ENCODE data around the gene KRT80.

KRT80 gene

DNA sequence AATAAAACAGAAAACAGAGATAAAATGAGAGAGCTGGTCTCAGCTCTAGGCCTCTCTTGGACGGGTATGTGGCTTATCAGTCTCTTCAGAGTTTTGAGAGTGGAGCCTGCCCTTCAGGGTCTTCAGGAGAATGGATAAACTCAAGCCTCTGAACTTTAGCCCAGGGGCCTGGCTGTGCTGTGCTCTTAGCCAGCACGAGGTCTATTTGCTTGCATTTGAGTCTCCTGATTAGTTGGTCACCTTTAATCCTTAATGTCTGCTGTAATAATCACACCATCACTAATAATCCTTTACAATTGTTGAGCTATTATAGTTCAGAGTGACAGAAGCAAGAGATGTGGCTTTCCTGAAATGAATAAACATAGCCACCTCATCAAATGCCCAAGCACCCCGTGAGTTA is 24.3 kb downstream of the KRT80 start:
- no peaks in the 10 kb centered on the region for H3K9me3 ChIP-seq (ENCODE audit: low read length)
- no peak overlapping the region for H2AFZ ChIP-seq (ENCODE audit: low read depth, low read length)
- H3K4me3 ChIP-seq (ENCODE audit: low read length): no peak overlapping the region
- H3K4me1 ChIP-seq (ENCODE audit: insufficient read depth, low read length): no peaks in the 10 kb centered on the region
- peaks cover 6% of the 10 kb centered on the region for H3K27me3 ChIP-seq (ENCODE audit: insufficient read depth, low read length)
- no peaks in the 10 kb centered on the region for H3K36me3 ChIP-seq (ENCODE audit: insufficient read depth, low read length)

DNA sequence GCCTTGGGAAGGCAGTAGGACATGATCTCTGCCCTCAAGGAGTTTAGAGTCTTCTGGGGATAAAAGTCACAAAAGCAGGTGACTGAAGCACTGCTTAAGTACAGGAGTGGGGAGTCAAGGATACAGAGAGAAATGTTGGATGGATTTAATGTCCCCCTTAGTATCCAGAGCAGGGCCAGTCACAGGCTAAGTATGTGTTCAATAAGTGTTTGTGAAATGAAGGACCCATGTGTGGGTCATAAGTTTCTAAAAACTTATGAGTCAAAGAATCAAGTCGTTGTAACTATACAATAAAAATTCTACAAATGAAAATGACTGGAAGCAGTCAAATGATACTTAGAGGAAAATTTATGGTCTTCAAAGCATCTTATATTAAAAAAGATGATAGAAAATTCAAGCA is 25.1 kb downstream of the KRT80 start:
- no peaks in the 10 kb centered on the region for H3K4me1 ChIP-seq (ENCODE audit: insufficient read depth, low read length)
- H3K27me3 ChIP-seq (ENCODE audit: insufficient read depth, low read length): peaks cover 6% of the 10 kb centered on the region
- no peak overlapping the region for H2AFZ ChIP-seq (ENCODE audit: low read depth, low read length)

DNA sequence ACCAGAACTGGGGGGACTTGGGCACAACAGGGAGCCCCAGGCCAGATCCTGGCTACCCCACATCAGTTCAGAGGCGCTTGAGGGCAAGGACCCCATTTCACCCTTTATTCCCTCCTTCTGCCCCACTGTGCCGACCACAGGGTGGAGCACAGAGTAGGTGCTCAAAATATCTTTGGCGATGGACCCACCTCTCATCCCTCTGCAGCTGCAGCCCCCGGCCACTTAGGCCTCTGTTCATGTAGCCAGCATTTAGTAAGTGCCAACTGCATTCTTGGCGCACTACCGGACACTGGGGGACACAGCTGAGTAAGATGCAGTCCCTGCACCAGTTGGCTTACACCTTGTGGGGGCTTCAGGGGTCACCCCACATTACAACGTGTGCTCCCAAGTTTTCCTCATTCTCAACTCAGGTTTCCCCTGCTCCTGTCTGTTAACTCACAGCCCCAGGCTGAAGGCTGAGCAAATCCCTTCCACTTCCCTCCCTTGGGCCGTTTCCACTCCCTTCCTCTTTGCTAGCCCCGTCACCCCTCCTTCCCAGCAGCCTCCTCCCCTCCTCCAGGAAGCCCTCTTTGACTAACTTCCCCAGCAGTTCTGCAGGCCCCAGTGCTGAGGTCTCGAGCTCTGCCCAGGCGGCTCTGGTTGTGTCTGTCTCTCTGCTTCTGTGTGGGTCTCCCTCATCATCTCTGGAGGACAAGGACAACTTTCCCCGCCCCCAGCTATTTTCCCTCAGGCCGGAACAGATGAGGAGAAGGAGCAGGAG is 26.5 kb downstream of the KRT80 start:
- no peak overlapping the region for H3K4me3 ChIP-seq (ENCODE audit: low read length)
- H3K36me3 ChIP-seq (ENCODE audit: insufficient read depth, low read length): no peaks in the 10 kb centered on the region
- peaks cover 3% of the 10 kb centered on the region for H3K27me3 ChIP-seq (ENCODE audit: insufficient read depth, low read length)
- no peaks in the 10 kb centered on the region for H3K9me3 ChIP-seq (ENCODE audit: low read length)
- H2AFZ ChIP-seq (ENCODE audit: low read depth, low read length): no peak overlapping the region
- H3K4me1 ChIP-seq (ENCODE audit: insufficient read depth, low read length): no peaks in the 10 kb centered on the region

More for the DNA sequence above, 25.1 kb downstream of the KRT80 start:
- Histone ChIP-seq H3K9me3 (ENCODE audit: low read length) (no peaks in the 10 kb centered on the region), H3K36me3 (ENCODE audit: insufficient read depth, low read length) (no peaks in the 10 kb centered on the region), H3K4me3 (ENCODE audit: low read length) (no peak overlapping the region)

DNA sequence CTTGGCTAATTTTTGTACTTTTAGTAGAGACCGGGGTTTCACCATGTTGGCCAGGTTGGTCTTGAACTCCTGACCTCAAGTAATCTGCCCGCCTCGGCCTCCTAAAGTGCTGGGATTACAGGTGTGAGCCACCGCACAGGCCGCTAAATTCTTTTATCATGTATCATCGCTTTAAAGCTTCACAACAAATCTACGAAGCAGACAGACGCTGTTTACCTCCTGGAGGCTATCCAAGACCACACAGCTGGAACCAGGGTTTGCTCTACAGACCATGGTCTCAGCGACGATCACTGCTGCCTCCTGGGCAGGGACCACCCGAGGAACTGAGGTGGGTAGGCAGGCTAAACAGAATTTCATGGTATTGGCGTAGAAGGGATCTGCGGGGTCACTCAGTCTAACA is 27.2 kb downstream of the KRT80 start:
- no peaks in the 10 kb centered on the region for H3K36me3 ChIP-seq (ENCODE audit: insufficient read depth, low read length)
- no peak overlapping the region for H2AFZ ChIP-seq (ENCODE audit: low read depth, low read length)
- H3K9me3 ChIP-seq (ENCODE audit: low read length): no peaks in the 10 kb centered on the region
- H3K27me3 ChIP-seq (ENCODE audit: insufficient read depth, low read length): peaks cover 3% of the 10 kb centered on the region
- no peak overlapping the region for H3K4me3 ChIP-seq (ENCODE audit: low read length)
- H3K4me1 ChIP-seq (ENCODE audit: insufficient read depth, low read length): no peaks in the 10 kb centered on the region

DNA sequence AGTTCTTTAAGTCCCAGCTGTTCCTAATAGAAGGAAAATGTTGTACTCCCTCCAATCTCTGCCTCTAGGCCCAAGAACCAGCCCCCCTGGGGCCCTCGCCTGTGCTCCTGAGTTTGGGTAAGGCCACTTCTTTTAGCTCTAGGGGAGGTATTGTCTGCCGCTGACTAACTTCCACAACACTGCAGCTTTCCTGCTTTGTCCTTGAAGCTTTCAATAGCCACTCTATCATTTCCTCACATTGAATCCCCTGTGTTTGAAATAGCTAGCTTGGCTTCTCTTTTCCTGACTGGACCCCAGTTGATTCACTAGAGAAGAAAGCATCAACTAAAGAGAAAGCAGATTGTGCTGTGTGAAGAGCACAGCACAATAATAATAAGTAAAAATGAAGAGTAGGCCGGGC is 28.8 kb downstream of the KRT80 start:
- Histone ChIP-seq H3K27me3 (ENCODE audit: insufficient read depth, low read length) (no peaks in the 10 kb centered on the region), H3K4me3 (ENCODE audit: low read length) (no peak overlapping the region), H3K36me3 (ENCODE audit: insufficient read depth, low read length) (no peaks in the 10 kb centered on the region), H2AFZ (ENCODE audit: low read depth, low read length) (no peak overlapping the region), H3K9me3 (ENCODE audit: low read length) (no peaks in the 10 kb centered on the region), H3K4me1 (ENCODE audit: insufficient read depth, low read length) (no peaks in the 10 kb centered on the region)

DNA sequence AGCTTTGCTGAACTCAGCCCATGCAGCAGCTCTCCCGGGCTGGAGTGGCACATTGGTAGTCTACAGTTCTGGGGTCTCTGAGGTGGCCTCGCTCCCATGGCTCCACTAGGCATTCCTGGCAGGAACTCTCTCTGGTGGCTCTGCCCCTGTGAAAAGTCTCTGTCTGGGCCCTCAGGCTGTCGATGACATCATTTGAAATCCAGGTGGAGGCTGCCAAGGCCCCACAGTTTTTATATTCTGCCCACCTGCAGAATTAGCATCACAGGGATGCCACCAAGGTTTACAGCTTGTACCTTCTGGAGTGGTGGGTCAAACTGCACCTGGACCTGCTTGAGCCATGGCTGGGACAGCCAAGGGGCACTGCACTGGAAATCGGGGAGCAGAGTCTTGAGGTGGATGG is 31.6 kb downstream of the KRT80 start:
- no peak overlapping the region for H2AFZ ChIP-seq (ENCODE audit: low read depth, low read length)
- H3K36me3 ChIP-seq (ENCODE audit: insufficient read depth, low read length): no peaks in the 10 kb centered on the region
- no peaks in the 10 kb centered on the region for H3K27me3 ChIP-seq (ENCODE audit: insufficient read depth, low read length)
- H3K9me3 ChIP-seq (ENCODE audit: low read length): no peaks in the 10 kb centered on the region
- no peaks in the 10 kb centered on the region for H3K4me1 ChIP-seq (ENCODE audit: insufficient read depth, low read length)
- H3K4me3 ChIP-seq (ENCODE audit: low read length): no peak overlapping the region

DNA sequence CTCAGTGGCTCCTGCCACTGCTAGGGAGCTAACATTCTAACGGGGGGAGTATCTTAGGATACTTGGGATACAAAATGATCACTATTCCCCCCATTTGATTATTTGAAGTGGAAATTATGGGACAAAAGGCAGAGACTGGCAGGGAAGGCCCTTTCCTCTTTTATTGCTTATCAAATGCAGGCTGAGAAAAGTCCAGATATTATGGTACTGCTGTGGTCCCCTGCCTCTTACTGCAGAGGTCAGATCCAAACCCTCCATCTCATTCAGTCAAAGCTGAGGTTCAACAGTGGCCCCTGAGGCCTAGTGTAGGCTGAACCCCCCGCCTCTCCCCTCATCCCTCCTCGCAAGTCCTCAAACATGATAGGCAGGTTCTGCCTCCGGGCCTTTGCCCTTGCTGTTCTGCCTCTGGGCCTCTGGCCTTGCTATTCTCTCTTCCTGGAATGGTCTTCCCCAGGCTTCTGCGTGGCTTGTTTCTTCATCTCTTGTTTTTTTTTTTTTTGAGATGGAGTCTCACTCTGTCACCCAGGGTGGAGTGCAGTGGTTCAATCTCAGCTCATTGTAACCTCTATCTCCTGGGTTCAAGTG is 34.2 kb downstream of the KRT80 start:
- Histone ChIP-seq H3K9me3 (ENCODE audit: low read length) (no peaks in the 10 kb centered on the region), H3K4me1 (ENCODE audit: insufficient read depth, low read length) (no peaks in the 10 kb centered on the region), H3K27me3 (ENCODE audit: insufficient read depth, low read length) (peaks cover 7% of the 10 kb centered on the region), H3K36me3 (ENCODE audit: insufficient read depth, low read length) (no peaks in the 10 kb centered on the region), H2AFZ (ENCODE audit: low read depth, low read length) (no peak overlapping the region), H3K4me3 (ENCODE audit: low read length) (no peak overlapping the region)

DNA sequence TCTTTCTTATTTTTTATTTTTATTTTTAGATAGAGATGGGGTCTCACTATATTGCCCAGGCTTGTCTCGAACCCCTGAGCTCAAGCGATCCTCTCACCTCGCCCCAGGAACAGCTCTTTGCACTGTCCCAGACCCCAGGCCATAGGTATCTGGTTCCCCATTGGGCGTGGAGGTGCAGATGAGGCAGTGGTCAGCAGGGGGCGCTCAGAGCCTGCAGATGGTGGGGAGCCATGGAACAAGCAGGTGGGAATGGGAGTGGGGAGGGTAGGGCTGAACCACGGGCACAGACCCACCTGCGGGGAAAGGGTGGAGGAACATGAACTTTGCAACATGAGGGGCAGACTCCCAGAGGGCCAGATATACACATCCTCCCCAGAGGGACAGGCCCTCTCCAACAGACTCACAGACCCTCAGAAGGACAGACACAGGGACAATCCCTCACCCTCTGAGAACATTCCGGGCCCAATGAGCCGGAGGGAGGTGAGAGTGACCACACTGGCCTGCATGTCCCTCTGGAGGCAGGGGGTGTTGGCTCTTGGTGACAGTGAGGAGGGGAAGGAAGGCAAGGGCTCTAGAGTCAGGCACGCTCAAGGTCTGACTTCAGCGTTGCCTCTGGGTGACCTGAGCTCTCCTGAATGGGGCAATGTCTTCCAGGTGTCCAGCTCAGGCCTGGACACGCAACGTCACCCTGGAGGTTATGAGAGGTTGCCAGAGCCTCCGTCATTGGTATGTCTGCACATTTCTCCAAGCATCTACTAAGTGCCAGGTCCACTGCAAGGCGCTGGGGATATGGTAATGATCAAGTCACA is 34.9 kb downstream of the KRT80 start:
- no peaks in the 10 kb centered on the region for H3K4me1 ChIP-seq (ENCODE audit: insufficient read depth, low read length)
- H2AFZ ChIP-seq (ENCODE audit: low read depth, low read length): no peak overlapping the region
- H3K4me3 ChIP-seq (ENCODE audit: low read length): no peak overlapping the region
- H3K9me3 ChIP-seq (ENCODE audit: low read length): no peaks in the 10 kb centered on the region
- H3K27me3 ChIP-seq (ENCODE audit: insufficient read depth, low read length): peaks cover 9% of the 10 kb centered on the region
- no peaks in the 10 kb centered on the region for H3K36me3 ChIP-seq (ENCODE audit: insufficient read depth, low read length)

DNA sequence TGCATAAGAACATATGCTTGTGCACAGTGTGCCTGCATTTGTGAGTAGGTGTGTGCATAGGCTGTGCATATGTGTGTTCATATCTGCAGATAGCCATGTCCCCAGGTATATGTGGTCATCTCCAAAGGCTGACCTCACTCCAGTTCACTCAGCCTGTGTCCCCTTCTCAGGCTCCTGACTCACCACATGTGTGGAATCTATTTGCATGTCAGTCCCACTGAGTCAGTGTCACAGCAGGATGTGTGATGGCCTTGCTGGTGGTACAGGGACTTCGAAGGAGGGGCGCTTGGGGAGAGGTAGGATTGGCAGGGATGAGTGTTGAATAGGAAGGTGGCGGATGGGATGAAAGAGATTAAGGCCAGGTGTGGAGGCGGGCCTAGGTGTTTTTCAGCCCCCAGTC is 35.5 kb downstream of the KRT80 start:
- H3K4me1 ChIP-seq (ENCODE audit: insufficient read depth, low read length): no peaks in the 10 kb centered on the region
- H2AFZ ChIP-seq (ENCODE audit: low read depth, low read length): no peak overlapping the region
- no peaks in the 10 kb centered on the region for H3K36me3 ChIP-seq (ENCODE audit: insufficient read depth, low read length)
- no peaks in the 10 kb centered on the region for H3K9me3 ChIP-seq (ENCODE audit: low read length)
- H3K27me3 ChIP-seq (ENCODE audit: insufficient read depth, low read length): peaks cover 11% of the 10 kb centered on the region
- H3K4me3 ChIP-seq (ENCODE audit: low read length): no peak overlapping the region

DNA sequence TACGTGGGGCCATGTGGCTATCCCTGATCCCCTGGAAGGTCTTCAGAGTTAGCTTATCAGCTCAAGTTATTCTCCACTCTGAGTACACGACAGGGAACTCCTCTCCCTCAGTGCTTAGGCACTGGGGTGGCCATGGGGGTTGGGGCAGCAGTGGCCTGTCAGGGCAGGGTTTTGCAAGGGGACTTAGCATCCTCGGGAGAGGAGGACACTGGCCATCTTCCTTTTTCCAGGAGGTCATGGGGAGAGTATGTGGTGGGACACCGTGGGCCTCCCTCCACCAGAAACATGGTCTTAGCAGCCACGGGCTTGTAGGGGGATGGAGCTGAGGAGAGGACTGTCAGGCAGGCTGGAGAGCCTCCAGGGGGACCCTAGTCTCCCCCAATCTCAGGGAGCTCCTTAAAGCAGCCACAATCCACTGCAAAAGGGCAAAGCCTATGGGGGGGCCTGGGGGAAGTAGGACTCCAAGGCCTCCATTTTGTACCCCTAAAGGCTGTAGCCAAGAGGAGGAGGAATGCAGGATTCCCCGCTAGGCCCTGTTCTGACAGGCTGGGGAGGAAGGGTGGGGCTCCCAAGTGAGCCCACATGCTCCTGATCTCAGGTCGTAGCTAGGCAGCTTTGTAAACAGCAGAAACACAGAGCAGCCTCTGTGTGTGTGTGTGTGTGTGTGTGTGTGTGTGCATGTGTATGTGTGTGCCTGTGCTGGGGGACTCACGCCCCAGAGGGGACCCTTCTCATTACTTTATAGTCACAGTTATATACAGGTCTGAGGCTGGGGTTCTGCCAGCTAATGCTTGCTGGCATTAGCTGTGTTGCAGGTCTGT is 36.6 kb downstream of the KRT80 start:
- Histone ChIP-seq H2AFZ (ENCODE audit: low read depth, low read length) (no peak overlapping the region), H3K36me3 (ENCODE audit: insufficient read depth, low read length) (no peaks in the 10 kb centered on the region), H3K27me3 (ENCODE audit: insufficient read depth, low read length) (peaks cover 14% of the 10 kb centered on the region), H3K9me3 (ENCODE audit: low read length) (no peaks in the 10 kb centered on the region), H3K4me1 (ENCODE audit: insufficient read depth, low read length) (no peaks in the 10 kb centered on the region), H3K4me3 (ENCODE audit: low read length) (no peak overlapping the region)

DNA sequence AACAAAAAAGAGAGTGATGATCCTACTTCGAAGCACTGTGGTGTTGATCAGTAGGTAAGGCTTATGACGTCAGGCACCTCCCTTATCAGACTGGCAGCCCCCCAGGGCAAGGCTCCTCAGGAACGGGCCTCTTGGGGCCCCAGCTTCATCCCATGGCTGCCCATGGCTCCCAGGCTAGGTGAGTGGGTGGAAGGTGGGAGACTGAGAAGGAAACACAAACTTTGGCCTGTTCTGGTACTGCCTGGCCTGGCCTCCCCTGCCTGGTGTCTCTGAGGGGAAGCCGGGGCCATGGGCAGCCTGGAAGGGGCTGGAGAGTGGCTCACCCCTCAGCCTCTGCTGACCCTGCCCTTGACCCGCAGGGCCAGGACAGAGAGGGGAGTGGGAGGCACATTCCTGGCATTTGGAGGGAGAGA is 38.9 kb downstream of the KRT80 start:
- Histone ChIP-seq H3K27me3 (ENCODE audit: insufficient read depth, low read length) (peaks cover 17% of the 10 kb centered on the region), H3K36me3 (ENCODE audit: insufficient read depth, low read length) (no peaks in the 10 kb centered on the region), H3K4me1 (ENCODE audit: insufficient read depth, low read length) (no peaks in the 10 kb centered on the region), H3K9me3 (ENCODE audit: low read length) (no peaks in the 10 kb centered on the region), H2AFZ (ENCODE audit: low read depth, low read length) (no peak overlapping the region), H3K4me3 (ENCODE audit: low read length) (no peak overlapping the region)

DNA sequence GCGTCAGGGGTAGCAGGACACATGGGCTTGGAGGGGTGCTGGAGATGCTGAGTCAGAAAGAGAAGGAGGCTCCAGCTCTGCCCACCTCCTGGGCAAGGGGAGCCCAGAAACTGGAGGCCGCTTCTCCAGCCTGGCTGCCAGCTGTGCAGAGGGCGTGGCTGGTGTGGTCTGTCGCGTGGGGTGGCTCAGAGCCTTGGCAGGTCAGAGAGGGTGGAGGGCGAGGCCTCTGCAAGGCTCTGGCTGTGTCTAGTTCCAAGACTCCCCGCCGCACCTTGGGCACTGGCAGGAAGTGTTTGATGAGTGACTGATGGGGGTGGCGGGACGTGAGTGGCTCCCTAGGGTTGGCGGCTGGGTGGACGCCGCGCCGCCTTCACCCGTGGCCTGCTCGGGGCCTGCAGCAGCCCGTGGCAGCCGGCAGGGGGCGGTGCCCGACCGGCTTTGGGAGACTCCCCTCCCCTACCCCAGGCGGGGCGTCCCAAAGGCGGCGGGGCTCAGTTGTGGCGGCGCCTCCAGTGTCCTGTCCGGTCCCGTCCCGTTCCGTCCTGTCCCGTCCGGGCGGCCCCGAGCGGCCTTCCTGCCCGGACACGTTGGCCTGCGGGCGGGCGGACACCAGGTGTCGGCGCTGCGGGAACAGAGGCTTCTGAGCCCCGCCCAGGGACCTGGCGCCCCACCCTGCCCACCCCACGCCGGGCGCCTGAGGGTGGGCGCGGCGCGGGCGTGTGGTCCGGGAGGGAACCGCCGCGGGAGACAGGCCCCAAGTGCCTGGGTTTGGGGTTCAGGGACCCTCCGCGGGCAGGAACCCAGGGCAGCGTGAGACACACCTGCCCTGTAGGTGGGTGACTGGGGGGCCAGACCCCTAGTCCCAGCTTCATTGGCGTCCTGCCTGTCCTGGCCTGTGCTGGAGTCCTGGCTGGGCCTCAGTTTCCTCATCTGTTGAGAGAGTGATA is 39.7 kb downstream of the KRT80 start:
- H3K9me3 ChIP-seq (ENCODE audit: low read length): no peaks in the 10 kb centered on the region
- no peak overlapping the region for H2AFZ ChIP-seq (ENCODE audit: low read depth, low read length)
- H3K36me3 ChIP-seq (ENCODE audit: insufficient read depth, low read length): no peaks in the 10 kb centered on the region
- H3K27me3 ChIP-seq (ENCODE audit: insufficient read depth, low read length): peaks cover 17% of the 10 kb centered on the region
- H3K4me3 ChIP-seq (ENCODE audit: low read length): no peak overlapping the region
- no peaks in the 10 kb centered on the region for H3K4me1 ChIP-seq (ENCODE audit: insufficient read depth, low read length)
